Sigmoid colon (tissue), 7 donors: ENCODE results near the gene MSL3. TPM values are rescaled to one million over a fixed set of nuclear protein-coding genes. Genes with fewer than 3 reads are reported as not detected.

Experiments used
- DNase-seq: peaks from one replicate; pipeline ENCODE4 v3.0.0-alpha.2; 2019
- H3K27ac ChIP-seq, 4 donors: fragments of 200-600 bp; sonication (generic); one replicate each; pipeline ENCODE4 v1.5.1; 2016 to 2019; ENCODE audit warnings: mild to moderate bottlenecking in 1 of 4
- H3K27me3 ChIP-seq, 3 donors: fragments of 200-600 bp; sonication (generic); one replicate each; pipeline ENCODE4 v1.5.1; 2019; ENCODE audit warnings: mild to moderate bottlenecking in 1 of 3
- H3K36me3 ChIP-seq, 4 donors: fragments of 200-600 bp; sonication (generic); one replicate each; pipeline ENCODE4 v1.5.1; 2016 to 2019
- H3K4me1 ChIP-seq, 4 donors: fragments of 200-600 bp; sonication (generic); one replicate each; pipeline ENCODE4 v1.5.1; 2017 to 2019
- H3K4me3 ChIP-seq, 4 donors: fragments of 200-600 bp; sonication (generic); one replicate each; pipeline ENCODE4 v1.5.1; 2017 to 2019; ENCODE audit warnings: mild to moderate bottlenecking in 2 of 4, moderate library complexity in 1 of 4
- H3K9me3 ChIP-seq, 4 donors: fragments of 200-600 bp in 3 of 4; sonication (generic) in 3 of 4; one replicate each; pipeline versions ENCODE4 v1.5.1 to v1.6.1; 2013 to 2019
- EP300 ChIP-seq, 4 donors: sonication (generic); formaldehyde crosslinking; IDR thresholded peaks; one replicate each; pipeline ENCODE4 v1.6.1; 2017; ENCODE audit warnings: antibody characterized with exemption in 4 of 4
- POLR2A ChIP-seq, 2 donors: fragments of 450-650 bp; IDR thresholded peaks; one replicate each; pipeline ENCODE4 v1.6.1; 2016; ENCODE audit warnings: antibody characterized with exemption in 2 of 2, mild to moderate bottlenecking in 2 of 2, moderate library complexity in 2 of 2
- POLR2AphosphoS5 ChIP-seq, 4 donors: sonication (generic); formaldehyde crosslinking; IDR thresholded peaks; one replicate each; pipeline ENCODE4 v1.6.1; 2017; ENCODE audit warnings: antibody characterized with exemption in 4 of 4
- WGBS, 2 donors: extraction: QIAGEN DNeasy Blood & Tissue Kit; methylation state at CpG; one replicate each; pipeline ENCODE4 v1.1.7; 2013; 5-methylcytosine and 5-hydroxymethylcytosine counted together
- intact Hi-C: fragments of 100-400 bp; cut with DNase I; formaldehyde crosslinking; loops from one replicate; pipeline ENCODE4 v1.15.1; 2023
- polyA plus RNA-seq, 3 donors: library from polyadenylated mRNA; stranded (reverse); fragments of 200-250 nt; gene quantifications; one replicate each; pipeline ENCODE4 v1.2.3, GENCODE V29; 2013
- total RNA-seq, 4 donors: library from RNA; depleted of rRNA; stranded (reverse); fragments of >200 nt; gene quantifications; one replicate each; pipeline ENCODE4 v1.1.0, GENCODE V29; 2016
- TF ChIP-seq, protein P1 (sequence below), 4 experiments: fragments of 450-650 bp in 3 of 4; fragments of 200-600 bp in 1 of 4; IDR thresholded peaks; one replicate each; pipeline ENCODE4 v1.5.1; 2016 to 2019; ENCODE audit warnings: antibody characterized with exemption in 4 of 4, mild to moderate bottlenecking in 3 of 4, moderate library complexity in 2 of 4
- donor health status: healthy with polysubstance abuse.
- donor health status: Bipolar disorder and iron deficiency.
- donor health status: healthy.

The MSL3 gene, protein sequence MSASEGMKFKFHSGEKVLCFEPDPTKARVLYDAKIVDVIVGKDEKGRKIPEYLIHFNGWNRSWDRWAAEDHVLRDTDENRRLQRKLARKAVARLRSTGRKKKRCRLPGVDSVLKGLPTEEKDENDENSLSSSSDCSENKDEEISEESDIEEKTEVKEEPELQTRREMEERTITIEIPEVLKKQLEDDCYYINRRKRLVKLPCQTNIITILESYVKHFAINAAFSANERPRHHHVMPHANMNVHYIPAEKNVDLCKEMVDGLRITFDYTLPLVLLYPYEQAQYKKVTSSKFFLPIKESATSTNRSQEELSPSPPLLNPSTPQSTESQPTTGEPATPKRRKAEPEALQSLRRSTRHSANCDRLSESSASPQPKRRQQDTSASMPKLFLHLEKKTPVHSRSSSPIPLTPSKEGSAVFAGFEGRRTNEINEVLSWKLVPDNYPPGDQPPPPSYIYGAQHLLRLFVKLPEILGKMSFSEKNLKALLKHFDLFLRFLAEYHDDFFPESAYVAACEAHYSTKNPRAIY
- total RNA-seq (10 to 100 TPM; 20.2 to 49.9 (median 21.2) TPM), polyA plus RNA-seq (10 to 100 TPM; 16.8 to 22.2 (median 18.3) TPM)

DNA sequence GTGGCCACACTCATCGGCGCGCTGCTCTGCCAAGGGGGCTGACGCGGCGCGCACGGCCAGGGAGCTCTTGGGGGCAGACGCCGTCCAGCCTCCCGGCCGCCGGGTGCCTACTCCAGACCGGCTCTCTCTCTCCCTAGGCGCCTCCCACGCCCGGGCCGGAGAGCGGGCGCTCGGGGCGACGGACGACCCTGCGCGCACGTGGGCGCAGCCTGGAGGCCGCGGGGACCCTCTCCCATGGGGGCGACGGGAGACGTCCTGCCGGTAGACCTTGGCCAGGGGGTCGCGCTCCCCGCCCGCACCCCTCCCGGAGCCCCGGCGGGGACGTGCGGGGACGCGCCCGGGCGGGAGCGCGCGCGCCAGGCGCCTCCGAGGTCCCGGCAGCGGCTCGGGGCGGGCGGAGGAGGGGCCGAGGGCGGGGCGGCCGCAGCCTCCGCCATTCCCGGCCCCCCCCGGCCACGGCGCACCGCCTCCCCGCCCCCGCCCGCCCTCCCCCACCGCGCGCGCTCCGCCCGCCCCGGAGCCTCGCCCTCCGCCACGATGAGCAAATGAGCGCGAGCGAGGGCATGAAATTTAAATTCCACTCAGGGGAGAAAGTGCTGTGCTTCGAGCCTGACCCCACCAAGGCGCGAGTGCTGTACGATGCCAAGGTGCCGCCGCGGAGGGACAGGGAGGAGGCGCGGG lies at the start of gene MSL3:
Gene MSL3 (plus strand): TSS at position 519 of the 681 bp plus-strand sequence. CDS start 27 bp downstream, at position 546.
- WGBS, 2 donors: 0 to 1% methylated on average over 90 to 92 of the region's 93 CpGs
- TF ChIP-seq POLR2AphosphoS5 (IDR thresholded peaks at IDR 0.05): peak in 2 of 4 donors; percentile 45 to 48
- TF ChIP-seq POLR2A (IDR thresholded peaks at IDR 0.05): no peak
- TF ChIP-seq, protein P1, sequence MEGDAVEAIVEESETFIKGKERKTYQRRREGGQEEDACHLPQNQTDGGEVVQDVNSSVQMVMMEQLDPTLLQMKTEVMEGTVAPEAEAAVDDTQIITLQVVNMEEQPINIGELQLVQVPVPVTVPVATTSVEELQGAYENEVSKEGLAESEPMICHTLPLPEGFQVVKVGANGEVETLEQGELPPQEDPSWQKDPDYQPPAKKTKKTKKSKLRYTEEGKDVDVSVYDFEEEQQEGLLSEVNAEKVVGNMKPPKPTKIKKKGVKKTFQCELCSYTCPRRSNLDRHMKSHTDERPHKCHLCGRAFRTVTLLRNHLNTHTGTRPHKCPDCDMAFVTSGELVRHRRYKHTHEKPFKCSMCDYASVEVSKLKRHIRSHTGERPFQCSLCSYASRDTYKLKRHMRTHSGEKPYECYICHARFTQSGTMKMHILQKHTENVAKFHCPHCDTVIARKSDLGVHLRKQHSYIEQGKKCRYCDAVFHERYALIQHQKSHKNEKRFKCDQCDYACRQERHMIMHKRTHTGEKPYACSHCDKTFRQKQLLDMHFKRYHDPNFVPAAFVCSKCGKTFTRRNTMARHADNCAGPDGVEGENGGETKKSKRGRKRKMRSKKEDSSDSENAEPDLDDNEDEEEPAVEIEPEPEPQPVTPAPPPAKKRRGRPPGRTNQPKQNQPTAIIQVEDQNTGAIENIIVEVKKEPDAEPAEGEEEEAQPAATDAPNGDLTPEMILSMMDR (IDR thresholded peaks at IDR 0.05): no peak
- TF ChIP-seq EP300 (IDR thresholded peaks at IDR 0.05): no peak
- peak; percentile 76 for DNase-seq
- H3K9me3 ChIP-seq: no peaks in the 10 kb centered on the region
- H3K27me3 ChIP-seq: no peaks in the 10 kb centered on the region
- H3K27ac ChIP-seq: peak within 1 kb of the TSS; percentile 87 to 92 (median 89)
- peaks cover 0 to 17% (median 2%) of the 10 kb centered on the region in 4 donors for H3K4me1 ChIP-seq
- intact Hi-C loops: loop anchor here (2.0 to 10.0 kb wide), 5 partner anchors 36 to 616 kb away; partner anchors contain the start of gene ARHGAP6
- peaks cover 0 to 17% (median 0%) of the 10 kb centered on the region in 4 donors for H3K36me3 ChIP-seq
- H3K4me3 ChIP-seq: peak within 1 kb of the TSS; percentile 58 to 74 (median 66)

DNA sequence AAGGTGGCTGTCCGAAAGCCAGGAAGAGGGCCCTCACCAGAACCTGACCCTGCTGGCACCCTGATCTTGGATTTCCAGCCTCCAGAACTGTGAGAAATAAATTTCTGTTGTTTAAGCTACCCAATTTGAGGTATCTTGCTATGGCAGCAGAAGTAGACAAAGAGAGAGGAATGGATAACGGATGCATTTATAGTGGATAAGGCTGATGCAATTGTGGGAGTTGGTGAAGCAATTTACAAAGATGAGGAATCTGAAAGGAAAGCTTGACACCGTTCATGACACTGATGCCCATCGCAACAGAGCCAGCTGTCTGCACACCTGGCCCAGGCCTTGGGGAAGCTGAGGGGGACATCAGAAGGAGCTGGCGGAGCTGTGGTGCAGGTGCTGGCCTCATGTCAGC lies 35.7 kb upstream of the MSL3 start:
- WGBS, 2 donors: 89 to 92% methylated on average over 5 of the region's 5 CpGs
- intact Hi-C loops: loop anchor here (5.0 kb wide), 1 partner anchor 35 kb away; the partner anchor contains the start of gene MSL3

DNA sequence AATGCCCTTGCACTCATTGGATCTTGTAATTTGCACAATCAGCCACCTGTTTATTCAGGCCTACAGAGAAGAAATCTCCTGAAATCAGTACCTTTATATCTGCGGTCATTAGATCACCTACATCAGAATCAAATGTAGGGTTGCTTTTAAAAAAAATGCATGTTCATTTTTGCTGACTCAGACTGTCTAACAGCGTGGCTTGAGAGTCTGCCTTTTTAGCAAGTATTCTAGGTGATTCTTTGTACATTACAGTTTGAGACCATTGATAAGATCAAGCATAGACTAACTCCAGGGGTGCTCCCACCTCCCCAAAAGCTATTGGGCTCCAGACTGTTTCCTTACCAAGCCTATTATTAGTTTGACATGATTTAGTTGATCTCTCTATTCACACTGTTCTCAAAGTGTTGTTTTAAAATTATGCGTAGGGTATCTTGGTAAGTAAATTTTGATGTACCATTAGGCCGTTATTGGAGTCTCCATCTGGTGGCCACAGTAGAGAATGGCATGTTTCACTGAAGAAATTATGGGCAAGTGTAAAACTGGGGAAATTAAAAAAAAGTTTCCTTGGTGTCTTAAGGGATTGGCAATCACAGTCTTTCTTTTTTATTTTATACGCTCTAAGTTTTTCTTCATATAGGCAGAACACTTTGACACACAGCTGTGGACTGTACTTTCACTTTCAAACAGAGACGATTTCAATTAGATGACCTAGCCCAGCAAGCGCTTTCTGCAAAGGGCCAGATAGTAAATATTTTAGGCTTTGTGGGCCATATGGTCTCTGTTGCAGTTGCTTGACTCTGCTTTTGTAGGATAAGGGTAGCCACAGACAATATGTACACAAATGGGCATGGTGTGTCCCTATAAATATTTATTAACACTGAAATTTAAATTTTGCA lies 33.7 kb upstream of the MSL3 start:
- Histone ChIP-seq H3K4me3 (no peak overlapping the region), H3K27me3 (no peaks in the 10 kb centered on the region), H3K9me3 (no peaks in the 10 kb centered on the region), H3K27ac (no peak overlapping the region), H3K4me1 (no peaks in the 10 kb centered on the region), H3K36me3 (no peaks in the 10 kb centered on the region)
- TF ChIP-seq, protein P1 (IDR thresholded peaks at IDR 0.05): peak; percentile 61 to 80 (median 65)
- TF ChIP-seq POLR2A (IDR thresholded peaks at IDR 0.05): no peak
- intact Hi-C loops: loop anchor here (1.0 to 5.0 kb wide), 3 partner anchors 33 to 191 kb away; partner anchors contain the start of gene MSL3
- 53 to 61% methylated on average over 7 of the region's 7 CpGs for WGBS, 2 donors
- no peak for DNase-seq

More for the DNA sequence above, 35.7 kb upstream of the MSL3 start:
- Histone ChIP-seq H3K27ac (no peak overlapping the region), H3K4me1 (no peaks in the 10 kb centered on the region), H3K36me3 (no peaks in the 10 kb centered on the region), H3K9me3 (no peaks in the 10 kb centered on the region), H3K4me3 (no peak overlapping the region), H3K27me3 (no peaks in the 10 kb centered on the region)
- no peak for DNase-seq
- TF ChIP-seq POLR2A (IDR thresholded peaks at IDR 0.05) (no peak), POLR2AphosphoS5 (IDR thresholded peaks at IDR 0.05) (no peak), EP300 (IDR thresholded peaks at IDR 0.05) (no peak)
- TF ChIP-seq, protein P1 (IDR thresholded peaks at IDR 0.05): no peak
